HG03575 (cell line): Measurements from ENCODE around the gene JMJD6.

Experiments
- ATAC-seq: cut with Tn5 transposase; IDR thresholded peaks from one replicate; pipeline ENCODE4 v1.9.1; 2021; ENCODE audit not compliant: unreplicated experiment, insufficient number of reproducible peaks, low FRiP score; ENCODE audit errors: extremely low read depth

JMJD6 gene

GRCh38 chr17:76685846-76686245, 40.6 kb downstream of the JMJD6 start:
- no peak for ATAC-seq

GRCh38 chr17:76685366-76685765, 41.0 kb downstream of the JMJD6 start:
- no peak for ATAC-seq

- no peak for ATAC-seq
These were observed 41.6 kb downstream of the JMJD6 start for GRCh38 chr17:76684756-76685155.

GRCh38 chr17:76683921-76684745, 42.3 kb downstream of the JMJD6 start:
- ATAC-seq = no peak

GRCh38 chr17:76683011-76683755, 43.2 kb downstream of the JMJD6 start:
- ATAC-seq = no peak

GRCh38 chr17:76682296-76682695, 44.1 kb downstream of the JMJD6 start:
- ATAC-seq = no peak

- no peak for ATAC-seq
These were observed 44.9 kb downstream of the JMJD6 start for GRCh38 chr17:76681222-76682137.

- ATAC-seq = no peak
These were observed 47.2 kb downstream of the JMJD6 start for GRCh38 chr17:76679239-76679638.

- no peak for ATAC-seq
These were observed 48.1 kb downstream of the JMJD6 start for GRCh38 chr17:76678330-76678729.

GRCh38 chr17:76677406-76677805, 49.0 kb downstream of the JMJD6 start:
- no peak for ATAC-seq

GRCh38 chr17:76676629-76677028, 49.8 kb downstream of the JMJD6 start:
- no peak for ATAC-seq

- no peak for ATAC-seq
These were observed 50.8 kb downstream of the JMJD6 start for GRCh38 chr17:76675648-76676047.

- ATAC-seq = no peak
These were observed 51.8 kb downstream of the JMJD6 start for GRCh38 chr17:76674600-76674999.

- no peak for ATAC-seq
These were observed 52.7 kb downstream of the JMJD6 start for GRCh38 chr17:76673729-76674128.

- ATAC-seq = no peak
These were observed 53.5 kb downstream of the JMJD6 start for GRCh38 chr17:76672892-76673291.

- ATAC-seq = no peak
These were observed 54.0 kb downstream of the JMJD6 start for GRCh38 chr17:76672270-76672851.

- no peak for ATAC-seq
These were observed 54.5 kb downstream of the JMJD6 start for GRCh38 chr17:76671912-76672262.

GRCh38 chr17:76671123-76671911, 55.1 kb downstream of the JMJD6 start:
- peak; percentile 77 for ATAC-seq
